GM10266 (cell line): ENCODE data around the gene KHDC1.

Experiments
- DNase-seq: peaks from one replicate; pipeline ENCODE4 v3.0.0; 2012; ENCODE audit errors: extremely low spot score
- CTCF ChIP-seq: IDR thresholded peaks from 2 replicates; pipeline ENCODE4 v1.5.1; 2012; ENCODE audit warnings: mild to moderate bottlenecking, low read depth; ENCODE audit not compliant: control insufficient read depth, insufficient read depth; ENCODE audit errors: missing control alignments

Gene KHDC1

DNA sequence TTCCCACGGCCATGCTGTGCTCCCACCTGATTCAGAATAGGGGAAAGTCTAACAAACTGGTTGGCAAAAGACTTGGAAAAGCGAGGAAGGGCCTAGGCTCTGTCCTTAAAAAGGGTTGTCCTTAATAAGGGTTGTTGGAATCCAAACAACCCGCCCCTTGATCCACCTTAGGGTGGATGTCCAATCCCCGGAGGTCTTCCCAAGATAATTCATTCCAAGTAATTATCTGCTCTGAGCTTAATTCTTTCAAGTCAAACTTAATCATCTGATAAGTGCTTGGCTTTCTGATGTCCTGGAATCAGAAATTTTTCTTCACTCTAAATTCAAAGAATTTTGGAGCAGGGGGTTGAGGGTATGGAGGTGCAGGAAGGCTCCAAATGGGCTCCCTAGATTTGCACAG is 37.6 kb downstream of the KHDC1 start, which contains the start of gene KHDC1L:
TSS of gene KHDC1L (minus strand) at position 101 of the 400 bp plus-strand sequence. CDS start at position 13, 88 bp downstream.
- DNase-seq, result no peak
- TF ChIP-seq CTCF, result no peak

DNA sequence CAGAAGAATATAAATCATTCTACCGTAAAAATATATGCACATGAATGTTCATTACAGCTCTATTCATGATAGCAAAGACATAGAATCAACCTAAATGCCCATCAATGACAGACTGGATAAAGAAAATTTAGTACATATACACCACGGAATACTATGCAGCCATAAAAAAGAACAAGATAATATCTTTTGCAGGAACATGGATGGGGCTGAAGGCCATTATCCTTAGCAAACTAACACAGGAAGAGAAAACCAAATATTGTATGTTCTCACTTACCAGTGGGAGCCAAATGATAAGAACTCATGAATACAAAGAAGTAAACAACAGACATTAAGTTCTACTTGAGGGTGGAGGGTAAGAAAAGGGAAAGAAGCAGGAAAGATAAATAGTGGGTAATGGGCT is 46.1 kb downstream of the KHDC1 start:
- DNase-seq, result no peak
- no peak for TF ChIP-seq CTCF

GRCh38 chr6:73209117-73209516 is 53.9 kb downstream of the KHDC1 start:
- no peak for DNase-seq
- no peak for TF ChIP-seq CTCF

GRCh38 chr6:73207221-73207837 is 55.7 kb downstream of the KHDC1 start:
- TF ChIP-seq CTCF, result no peak
- no peak for DNase-seq

GRCh38 chr6:73204252-73204651 is 58.7 kb downstream of the KHDC1 start:
- DNase-seq, result no peak
- TF ChIP-seq CTCF, result no peak

- no peak for DNase-seq
- TF ChIP-seq CTCF, result no peak
These were observed 59.9 kb downstream of the KHDC1 start for GRCh38 chr6:73203098-73203497.

DNA sequence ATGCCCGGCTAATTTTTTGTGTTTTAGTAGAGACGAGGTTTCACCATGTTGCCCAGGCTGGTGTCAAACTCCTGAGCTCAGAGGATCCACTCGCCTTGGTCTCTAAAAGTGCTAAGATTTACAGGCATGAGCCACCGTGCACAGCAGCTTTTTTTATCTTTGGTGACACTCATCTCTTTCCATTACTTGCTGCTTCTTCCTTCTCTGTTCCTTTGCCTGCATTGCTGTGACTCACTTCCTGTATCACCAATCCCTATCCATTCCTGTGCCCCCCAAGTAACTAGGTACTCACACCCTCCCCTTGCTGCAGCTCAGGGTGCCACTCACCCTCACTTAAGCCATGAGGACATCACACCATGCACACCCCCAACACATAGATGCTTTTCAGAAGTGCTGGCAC is 62.3 kb downstream of the KHDC1 start:
- DNase-seq, result no peak
- no peak for TF ChIP-seq CTCF
